GM23338 (cell line): Measurements from ENCODE around the gene KCNK16.
A peak's percentile ranks its signal among the peaks of the same experiment; 100 is the strongest.

Experiments
- CTCF ChIP-seq, 2 experiments: fragments of 200-600 bp in 1 of 2; sonication (generic) in 1 of 2; conservative IDR thresholded peaks; 2 replicates each; pipeline versions ENCODE4 v1.5.1 to v1.6.1; 2016 to 2017; ENCODE audit warnings: antibody characterized with exemption in 2 of 2, low read depth in 2 of 2, mild to moderate bottlenecking in 2 of 2, moderate library complexity in 1 of 2
- EZH2 ChIP-seq: fragments of 200-600 bp; sonication (generic); IDR thresholded peaks from one replicate; pipeline ENCODE4 v1.8.0; 2017; ENCODE audit warnings: antibody characterized with exemption, mild to moderate bottlenecking, low read depth; ENCODE audit not compliant: unreplicated experiment
- EZH2phosphoT487 ChIP-seq: fragments of 200-600 bp; sonication (generic); IDR thresholded peaks from one replicate; pipeline ENCODE4 v1.8.1; 2018; ENCODE audit warnings: antibody characterized with exemption; ENCODE audit not compliant: unreplicated experiment
- JUNB ChIP-seq: IDR thresholded peaks from one replicate; pipeline ENCODE4 v1.6.1; 2016; ENCODE audit warnings: antibody characterized with exemption; ENCODE audit not compliant: unreplicated experiment
- POLR2AphosphoS5 ChIP-seq: IDR thresholded peaks from 2 replicates; pipeline ENCODE4 v1.6.1; 2016; ENCODE audit warnings: antibody characterized with exemption, low read depth
- REST ChIP-seq: IDR thresholded peaks from one replicate; pipeline ENCODE4 v1.6.1; 2018; ENCODE audit warnings: antibody characterized with exemption; ENCODE audit not compliant: unreplicated experiment
- ZNF331 ChIP-seq: fragments of 250-450 bp; sonication (Bioruptor Pico); IDR thresholded peaks from 2 replicates; pipeline ENCODE4 v1.5.0; 2020; ENCODE audit warnings: low read depth, mild to moderate bottlenecking, moderate library complexity

GRCh38 chr6:39362487-39362865 is 40.0 kb upstream of the KCNK16 start:
- TF ChIP-seq CTCF (conservative IDR thresholded peaks at IDR 0.05; ENCODE audit: low read depth in 2 of 2) (peak; percentile 1 to 61; a peak in 2 of 4 replicates), REST (no peak), EZH2 (no peak), POLR2AphosphoS5 (no peak), JUNB (no peak), EZH2phosphoT487 (no peak), ZNF331 (no peak)
